HG03565 (cell line): ENCODE results near the gene SLIT3.

ENCODE experiments used
- ATAC-seq: cut with Tn5 transposase; IDR thresholded peaks from one replicate; pipeline ENCODE4 v1.9.1; 2021; ENCODE audit warnings: mild to moderate bottlenecking, moderate library complexity; ENCODE audit not compliant: unreplicated experiment

SLIT3 gene

DNA sequence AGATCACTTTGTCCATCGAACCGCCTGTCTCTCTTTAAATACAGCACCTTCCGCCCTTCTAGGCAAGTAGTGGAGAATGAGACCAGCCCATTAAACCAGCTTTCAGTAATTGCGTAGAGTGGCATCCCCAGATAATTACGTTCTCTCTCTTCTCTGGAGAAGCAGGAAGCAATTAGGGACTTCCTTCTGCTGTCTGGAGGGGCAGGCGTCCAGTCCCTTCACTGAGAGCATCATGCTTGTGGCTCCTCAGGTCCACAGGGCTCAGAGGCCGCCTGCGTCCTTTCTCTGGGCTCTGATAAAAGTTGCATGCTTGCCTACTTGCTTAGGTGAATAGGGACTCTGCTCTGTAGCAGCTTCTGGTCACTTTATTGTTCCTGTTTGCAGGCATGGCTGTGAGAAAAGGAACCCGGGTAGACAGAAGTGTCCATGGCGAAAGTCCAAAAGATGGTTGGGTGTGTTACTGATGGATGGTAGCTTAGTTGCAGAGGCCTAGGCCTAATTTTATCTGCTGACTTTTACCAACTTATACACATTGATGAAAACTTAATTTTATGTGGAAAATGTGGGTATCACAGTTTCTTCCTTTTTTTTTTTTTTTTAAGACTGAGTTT lies 422.7 kb downstream of the SLIT3 start:
- ATAC-seq, result no peak

DNA sequence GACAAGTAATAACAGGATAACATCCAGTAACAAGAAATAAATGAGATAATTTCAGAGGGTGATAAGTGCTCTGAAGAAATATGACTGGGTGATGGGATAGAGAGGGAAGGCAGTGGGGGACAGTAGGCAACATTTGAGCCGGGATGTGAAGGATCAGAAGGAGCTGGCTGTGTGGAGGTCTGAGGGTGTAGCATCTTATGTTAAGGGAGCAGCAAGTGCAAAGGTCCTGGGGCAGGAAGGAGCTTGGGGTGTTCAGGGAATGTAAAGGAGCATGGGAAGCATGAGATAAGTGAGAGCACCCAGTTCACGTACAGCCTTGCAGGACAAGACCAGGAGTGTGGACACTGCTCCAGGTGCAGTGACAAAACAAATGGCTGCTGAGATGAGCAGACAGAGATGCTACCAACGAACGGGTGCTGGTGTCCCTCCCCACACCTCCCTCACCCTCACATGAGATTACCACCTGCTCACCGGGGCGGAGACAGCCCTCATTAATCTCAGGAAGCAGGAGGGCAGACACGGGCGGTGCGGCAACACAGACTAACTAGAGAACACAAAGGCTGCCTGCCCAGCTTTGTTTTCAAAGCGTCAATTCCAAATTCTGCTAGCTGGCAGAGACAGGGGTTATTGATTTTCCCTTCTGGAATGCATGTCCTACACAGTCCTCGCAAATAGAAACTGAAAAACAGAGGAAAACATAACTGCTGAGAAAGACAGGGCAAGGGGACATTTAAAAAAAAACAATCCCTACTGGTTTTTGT lies 423.6 kb downstream of the SLIT3 start:
- ATAC-seq, result no peak

DNA sequence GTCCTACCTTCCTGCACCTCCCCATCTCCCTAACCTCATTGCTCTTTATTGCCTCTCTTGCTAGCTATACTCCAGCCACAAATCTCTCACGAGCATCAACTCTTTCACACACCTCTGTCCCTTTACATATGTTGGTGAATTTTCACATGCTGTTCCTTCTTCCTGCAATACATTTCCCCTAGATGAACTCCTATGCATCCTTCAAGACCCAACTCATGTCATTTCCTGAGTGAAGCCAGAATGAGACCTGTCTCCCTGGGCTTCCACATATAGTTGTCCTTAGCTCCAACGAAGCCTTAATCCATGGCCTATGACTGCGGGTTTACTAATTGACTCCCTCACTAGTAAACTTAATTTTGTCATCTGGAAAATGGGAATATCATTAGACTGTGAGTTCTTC lies 424.5 kb downstream of the SLIT3 start:
- ATAC-seq, result no peak

DNA sequence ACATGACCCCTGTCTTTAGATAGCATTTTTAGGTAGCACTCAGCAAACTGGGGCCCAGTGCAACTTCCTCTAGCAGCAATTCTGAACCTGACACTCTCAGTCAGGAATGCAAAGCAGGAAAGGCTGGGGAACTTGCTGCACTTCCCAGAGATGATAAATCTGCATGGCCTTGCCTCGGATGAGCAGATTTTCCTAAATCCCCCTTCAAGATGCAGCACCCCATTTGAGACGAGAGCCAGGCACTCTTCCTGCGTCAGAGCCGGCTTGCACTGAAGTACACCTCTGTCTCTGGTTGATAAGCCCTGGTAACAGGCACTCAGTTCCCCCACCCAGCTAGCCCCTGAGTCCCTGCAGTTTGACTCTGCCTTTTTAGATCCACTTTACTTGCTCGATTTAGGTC lies 425.1 kb downstream of the SLIT3 start:
- ATAC-seq, result no peak

DNA sequence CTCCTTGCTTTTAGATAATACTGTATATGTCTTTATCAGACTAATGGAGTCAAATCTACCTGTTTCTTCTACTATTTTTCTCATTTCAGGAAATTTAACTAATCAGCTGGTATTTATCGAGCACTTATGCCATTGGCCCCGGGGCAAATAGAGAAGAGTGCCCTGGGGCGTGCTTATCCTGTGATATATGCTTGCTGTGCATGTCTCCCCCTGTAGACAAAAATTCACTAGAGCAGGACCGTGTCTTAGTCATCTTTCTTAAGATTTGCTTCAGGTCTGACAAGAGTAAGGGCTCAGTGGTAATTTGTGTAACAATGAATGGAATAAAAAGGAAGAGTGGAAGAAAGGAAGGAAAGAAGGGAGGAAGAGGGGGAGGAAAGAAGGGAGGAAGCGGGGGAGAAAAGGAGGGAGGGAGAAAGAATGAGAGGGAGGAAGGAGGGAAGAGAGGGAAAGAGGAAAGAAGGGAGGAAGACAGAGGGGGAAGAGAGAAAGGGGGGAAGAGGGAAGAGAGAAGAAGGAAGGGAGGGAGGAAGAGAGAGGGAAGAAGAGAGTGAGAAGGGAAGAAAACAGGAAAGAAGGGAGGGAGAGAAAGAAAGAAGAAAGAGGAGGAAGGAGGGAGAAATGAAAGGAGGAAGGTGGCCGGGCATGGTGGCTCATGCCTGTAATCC lies 426.1 kb downstream of the SLIT3 start:
- no peak for ATAC-seq

DNA sequence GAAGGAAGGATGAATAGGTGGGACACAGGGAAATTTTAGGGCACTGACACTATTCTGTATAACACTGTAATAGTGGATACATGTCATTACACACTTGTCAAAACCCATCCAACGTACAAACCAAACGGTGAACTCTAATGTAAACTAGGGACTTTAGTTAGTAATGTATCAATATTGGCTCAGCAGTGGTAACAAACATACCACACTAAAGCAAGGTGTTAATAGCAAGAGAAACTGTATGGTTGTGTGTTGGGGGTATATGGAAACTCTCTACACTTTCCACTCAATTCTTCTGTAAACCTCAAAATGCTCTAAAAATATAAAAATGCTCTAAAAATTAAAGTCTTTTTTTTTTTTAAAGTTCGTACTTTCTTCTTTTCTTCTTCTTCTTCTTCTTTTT lies 428.7 kb downstream of the SLIT3 start:
- ATAC-seq, result no peak

DNA sequence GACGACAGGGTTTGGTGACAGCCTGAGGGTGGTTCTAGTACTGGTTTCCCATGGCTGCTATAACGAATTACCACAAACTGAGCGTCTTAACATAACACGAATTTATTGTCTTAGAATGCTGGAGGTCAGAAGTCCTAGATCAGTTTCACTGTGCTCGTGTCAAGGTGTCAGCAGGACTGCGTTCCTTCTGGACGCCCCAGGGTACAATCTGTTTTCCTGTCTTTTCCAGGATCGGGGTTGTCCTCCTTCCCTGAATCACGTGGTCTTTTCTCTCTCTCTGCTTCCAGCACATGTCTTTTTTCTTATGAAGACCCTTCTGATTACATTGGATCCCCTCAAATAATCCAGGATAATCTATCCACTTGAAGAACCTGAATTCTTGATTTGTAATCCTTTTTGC lies 430.0 kb downstream of the SLIT3 start:
- no peak for ATAC-seq

DNA sequence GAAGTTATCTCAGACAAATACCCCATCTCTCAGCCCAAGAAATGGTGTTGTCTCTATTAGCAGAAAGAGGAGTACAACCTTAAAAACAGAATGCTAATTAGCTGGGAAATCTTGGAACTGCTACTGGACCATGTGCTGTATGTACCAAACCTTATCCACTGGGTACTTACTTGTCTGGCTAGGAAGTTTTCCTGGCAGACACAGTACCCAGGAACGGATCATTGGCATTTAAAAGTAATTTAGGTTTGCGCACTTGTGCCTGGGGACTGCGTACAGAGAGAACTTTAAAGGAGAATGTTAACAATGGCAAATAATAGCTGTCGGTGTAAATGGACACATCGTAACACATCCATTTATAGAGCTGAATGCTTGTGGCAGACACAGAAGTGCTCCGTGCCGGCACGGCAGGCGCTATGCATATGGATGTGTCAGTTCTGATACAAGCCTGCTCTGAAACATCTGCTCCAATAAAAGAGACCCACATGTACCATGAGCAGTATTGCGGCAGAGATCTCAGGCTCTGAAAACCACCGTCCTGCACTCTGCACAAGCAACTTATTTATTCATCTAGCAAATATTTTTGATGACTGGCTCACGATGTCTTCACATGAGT lies 431.2 kb downstream of the SLIT3 start:
- ATAC-seq, result no peak

DNA sequence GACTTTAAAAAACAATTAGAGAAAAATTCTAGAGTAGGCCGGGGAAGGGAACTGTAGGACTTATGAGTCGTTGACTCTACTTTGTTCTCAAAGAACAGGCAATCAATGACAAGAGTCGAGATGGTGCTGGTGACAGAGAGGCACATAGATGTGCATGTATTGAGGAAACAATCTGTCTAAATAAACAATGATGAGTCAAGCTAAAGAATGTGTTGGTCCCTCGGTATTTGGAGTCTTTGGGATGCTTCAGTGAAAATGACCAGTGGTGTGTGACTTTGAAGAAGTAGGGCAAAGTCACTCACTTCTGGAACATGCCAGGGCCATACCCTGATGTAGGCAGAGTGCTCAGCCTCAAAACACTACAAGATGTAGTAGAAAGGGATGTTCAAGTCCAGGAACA lies 433.7 kb downstream of the SLIT3 start:
- no peak for ATAC-seq

DNA sequence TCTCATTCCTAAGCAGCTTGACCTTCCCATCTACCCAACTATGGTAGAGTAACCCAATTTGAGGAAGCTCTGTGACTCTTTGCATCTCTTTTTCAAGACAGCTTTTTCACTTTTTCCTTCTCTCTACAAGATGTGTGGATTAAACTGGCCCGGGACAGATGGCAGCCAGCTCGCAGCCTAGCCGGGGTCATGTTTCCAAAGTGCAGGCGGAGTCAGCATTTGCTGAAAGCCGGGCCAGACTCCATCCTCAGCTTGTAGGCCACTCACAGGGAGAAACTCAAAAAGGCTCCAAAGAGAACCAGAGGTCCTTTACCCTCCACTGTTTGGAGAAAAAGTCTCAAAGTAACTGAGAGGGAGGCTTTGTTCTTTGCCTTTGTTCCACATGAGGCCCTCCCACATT lies 435.0 kb downstream of the SLIT3 start:
- no peak for ATAC-seq

DNA sequence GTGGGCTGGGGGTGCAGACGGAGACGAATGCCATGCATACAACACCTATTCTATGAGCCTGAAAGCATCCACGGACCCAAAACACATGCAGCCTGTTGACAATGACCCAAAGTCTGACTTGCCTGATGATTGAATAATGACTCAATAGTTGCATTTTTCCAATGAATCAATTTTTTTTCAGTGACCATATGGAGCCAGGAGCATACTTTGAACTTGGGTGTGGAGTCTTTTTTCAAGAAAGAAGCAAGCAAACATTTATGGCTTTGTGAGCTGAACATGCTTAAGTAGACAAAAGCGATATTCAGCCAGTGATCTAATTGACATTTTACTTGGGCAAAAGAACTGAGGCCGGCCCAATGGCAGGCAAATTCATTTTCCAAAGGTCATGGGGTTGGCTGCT lies 437.9 kb downstream of the SLIT3 start:
- ATAC-seq, result no peak

DNA sequence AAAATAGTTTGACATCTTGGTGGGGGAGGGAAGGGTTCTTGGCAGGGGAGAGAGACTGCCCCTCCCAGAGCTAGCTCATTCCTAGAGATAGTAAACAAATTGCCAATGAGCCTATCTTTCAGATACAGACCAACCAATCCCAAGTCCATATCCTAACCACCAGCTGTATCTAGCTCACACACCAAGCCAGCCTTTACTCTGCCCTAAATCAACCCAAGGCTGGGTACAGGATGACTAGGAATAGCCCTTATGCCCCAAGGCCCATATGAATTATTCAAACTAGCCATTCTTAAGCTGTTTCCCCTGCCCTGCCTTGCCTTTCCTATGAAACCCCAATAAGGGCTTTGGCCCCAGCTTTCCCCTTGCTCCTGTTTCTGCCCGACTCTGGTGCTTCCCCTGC lies 440.4 kb downstream of the SLIT3 start:
- no peak for ATAC-seq

DNA sequence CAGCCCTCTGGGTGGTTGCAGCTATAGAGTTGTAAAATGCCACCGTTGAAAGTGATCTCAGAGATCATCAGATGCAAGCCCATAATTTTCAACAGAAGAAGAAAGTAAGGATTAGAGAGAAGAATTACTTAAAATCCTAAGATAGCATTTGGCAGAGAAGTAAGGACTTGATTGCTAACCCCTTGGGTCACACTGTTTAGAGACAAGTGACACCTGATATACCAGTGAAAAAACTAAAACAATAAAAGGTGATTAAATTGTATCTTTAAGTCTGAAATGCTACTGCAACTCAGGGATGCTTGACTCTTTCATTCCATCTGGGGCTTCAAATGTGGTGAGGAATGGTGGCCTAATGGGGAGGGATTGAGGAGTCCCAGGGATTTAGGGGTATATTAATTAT lies 440.9 kb downstream of the SLIT3 start:
- no peak for ATAC-seq

DNA sequence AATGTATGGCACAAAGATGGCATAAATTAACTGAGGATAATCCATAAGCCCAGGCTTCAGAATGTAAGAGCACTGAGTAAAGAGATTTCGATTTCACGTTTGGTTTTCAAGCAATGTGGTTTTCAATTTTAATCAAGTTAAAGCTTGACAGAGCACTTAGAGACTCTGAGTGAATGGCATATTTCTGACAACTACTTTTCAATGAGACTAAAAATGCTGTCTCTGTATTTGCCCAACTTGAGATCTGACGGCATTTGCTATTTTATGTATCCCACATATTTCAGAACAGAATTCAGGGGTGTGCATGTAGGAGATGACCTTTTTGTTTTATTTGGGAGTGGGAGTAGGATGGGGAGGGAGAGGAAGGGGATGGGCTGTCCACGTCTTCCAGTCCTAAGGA lies 441.5 kb downstream of the SLIT3 start:
- ATAC-seq, result no peak

DNA sequence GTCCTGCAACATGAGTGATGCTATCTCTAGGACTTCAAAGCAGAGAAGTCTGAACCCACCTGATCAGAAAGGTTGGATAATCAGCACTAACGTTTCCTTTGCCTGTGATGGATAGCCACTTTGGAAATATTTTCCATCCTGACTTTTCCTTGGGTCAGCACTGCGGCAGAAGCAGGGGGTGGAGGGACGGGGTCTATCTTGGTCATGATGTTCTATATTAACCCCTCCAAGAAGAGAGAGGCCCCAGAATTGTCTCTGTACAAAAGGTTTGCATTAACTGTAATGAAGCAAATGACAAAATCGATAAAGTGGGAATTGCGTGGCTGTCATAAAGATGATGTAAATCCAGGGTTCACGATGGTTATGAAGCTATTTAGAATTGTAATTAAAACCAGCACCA lies 441.9 kb downstream of the SLIT3 start:
- ATAC-seq, result no peak

DNA sequence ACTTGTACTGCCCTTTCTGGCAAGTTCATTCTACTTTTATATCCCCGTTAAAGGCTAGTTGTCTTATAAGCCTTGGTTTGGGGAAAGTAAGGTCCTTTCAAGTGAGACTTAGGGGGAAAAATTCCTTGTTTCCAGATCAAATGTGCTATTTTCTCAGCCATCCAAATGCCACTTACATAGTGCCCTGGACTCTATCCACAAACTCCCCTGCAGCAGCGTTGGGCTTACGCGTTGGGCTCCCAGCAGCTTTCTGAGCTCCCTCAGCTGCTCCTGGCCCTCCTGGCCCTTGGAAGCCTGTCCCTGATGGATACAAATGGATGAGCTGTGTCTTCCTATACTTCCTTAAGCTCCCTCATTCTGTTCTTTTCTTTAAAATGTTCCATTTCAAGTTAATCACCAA lies 442.6 kb downstream of the SLIT3 start:
- ATAC-seq, result no peak

DNA sequence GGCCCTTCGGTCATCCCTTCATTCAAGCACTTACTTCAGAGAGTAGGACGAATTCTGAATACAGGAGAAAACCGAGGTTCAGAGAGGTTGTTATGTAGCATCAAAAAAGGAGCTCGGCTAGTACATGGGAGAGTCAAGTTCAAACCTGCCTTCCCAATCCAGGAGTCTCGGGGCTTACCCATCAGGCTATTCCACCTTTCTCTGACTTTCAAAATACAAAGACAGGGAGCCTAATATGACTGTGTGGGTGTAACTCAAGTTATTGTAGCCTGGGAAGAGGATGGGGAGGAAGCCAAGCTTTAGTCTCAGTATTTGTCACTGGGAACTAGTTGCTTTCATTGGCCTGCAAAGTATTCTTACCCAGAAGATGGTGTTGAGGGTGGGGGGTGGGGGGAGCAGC lies 447.0 kb downstream of the SLIT3 start:
- ATAC-seq, result no peak

DNA sequence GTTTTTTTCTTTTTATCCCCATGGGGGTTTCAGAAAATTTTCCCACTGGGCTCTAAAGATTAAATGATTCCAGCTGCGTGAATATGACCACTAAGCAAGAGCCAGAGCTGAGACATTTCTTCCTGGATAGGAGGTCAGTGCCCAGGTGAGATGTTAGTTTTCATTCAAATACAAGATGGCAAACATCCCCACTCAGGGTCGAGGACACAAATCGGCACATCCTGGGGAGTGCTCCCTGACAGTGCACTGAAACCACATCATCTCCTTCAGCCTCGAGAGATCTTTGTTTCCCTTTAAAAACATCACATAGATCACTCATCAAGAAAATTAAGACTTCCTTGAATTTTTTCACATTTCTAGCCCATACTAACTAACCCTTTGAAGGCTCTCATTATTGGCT lies 448.6 kb downstream of the SLIT3 start:
- no peak for ATAC-seq

DNA sequence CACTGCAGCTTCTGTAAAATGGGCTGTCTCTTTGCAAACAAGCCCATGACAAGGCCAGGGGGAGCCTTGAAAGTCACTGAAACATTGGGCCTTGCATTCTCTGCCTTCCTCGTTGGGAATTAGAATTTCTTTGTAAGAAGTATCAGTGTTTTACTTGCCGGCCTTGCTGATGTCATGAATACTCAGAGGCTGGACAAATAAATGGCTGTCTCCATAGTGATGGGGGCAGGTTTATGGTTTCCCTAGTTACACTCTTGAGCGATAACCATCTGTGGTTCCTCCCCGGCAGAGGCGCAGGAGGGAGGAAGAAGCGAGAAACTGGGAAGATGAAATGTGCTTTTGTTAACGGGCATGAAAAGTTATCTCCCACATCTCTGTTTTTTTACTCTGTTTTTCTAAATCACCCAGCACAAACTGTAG lies 449.0 kb downstream of the SLIT3 start:
- ATAC-seq, result no peak

DNA sequence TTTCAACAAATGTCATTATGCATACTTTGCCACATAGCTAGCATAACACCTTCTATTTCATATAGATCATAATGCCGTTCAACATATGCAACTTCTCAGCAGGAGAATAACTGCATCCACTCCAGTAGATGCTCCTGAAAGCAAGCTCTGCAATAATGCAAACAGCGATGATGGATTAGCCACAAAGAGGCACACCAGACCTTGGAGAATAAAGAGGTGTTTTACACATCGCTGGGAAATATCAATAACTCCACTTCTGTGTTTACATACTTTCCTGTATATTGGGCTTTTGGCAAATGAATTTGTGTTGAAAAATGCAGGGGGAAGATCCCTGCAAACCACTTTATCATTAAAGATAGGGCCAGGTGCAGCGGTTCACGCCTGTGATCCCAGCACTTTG lies 450.3 kb downstream of the SLIT3 start:
- no peak for ATAC-seq

DNA sequence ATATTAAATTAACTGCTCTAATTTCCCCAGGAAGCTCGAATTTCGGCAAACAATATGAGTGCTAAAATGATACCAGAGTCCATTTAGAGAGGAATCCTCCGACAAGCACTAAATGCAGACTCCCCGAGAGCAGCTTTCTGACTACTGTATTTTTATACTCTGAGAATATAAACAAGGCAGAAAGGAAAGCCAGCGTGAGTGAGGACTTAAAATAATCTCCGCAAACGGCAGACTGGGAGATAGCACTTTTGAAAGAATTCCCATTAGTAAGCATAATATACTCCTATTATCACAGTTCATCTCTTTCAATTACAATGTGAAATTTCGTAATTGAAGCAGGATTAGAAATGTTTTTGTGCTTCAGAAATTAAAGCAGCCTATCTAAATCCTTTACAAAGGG lies 452.4 kb downstream of the SLIT3 start:
- ATAC-seq, result no peak

DNA sequence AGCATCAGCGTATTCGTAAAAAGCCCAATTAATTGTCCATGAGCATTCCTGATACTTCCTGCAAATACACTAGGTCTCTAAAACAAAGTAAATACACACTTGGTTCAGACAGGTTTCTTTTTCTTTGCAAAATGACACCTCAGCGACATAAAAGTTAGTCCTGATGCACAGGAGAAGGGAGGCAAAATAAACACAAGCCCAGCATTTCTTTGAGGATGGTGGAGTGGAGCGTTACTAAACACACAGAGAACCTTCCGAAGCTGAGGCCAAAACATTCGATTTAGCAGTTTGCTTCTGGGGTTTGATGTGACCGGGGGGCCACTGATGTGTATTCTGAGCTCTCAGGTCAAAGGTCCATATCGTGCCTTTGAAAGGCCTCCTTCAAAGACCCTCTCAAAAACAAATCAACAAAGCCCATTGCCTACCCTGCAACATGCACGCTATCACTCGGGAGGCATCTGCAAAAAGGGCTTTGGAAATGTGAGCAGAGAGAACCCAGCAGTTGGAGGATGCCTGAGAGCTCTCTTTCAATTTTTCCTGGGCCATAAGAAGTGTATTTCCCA lies 453.3 kb downstream of the SLIT3 start:
- no peak for ATAC-seq
